PC-9 (cell line): Measurements from ENCODE around the gene WFDC13. TPM values are rescaled to one million over a fixed set of nuclear protein-coding genes. Genes with fewer than 3 reads are reported as not detected.
"Not testable (repeated sequence)": the region's sequence is repeated elsewhere in the genome, so short reads cannot be mapped to it uniquely, and the experiment has no call there.

Experiments used
- Bru-seq: library from RNA; stranded (reverse); fragments of 400-500 nt; gene quantifications from one replicate; lab custom pipeline; 2021; lab: Mats Ljungman, UMichigan
- BruChase-seq, 2 experiments: library from RNA; stranded (reverse); fragments of 400-500 nt; gene quantifications; one replicate each; lab custom pipeline; 2021; lab: Mats Ljungman, UMichigan
- BruUV-seq: library from RNA; stranded (reverse); fragments of 400-500 nt; replicated peaks from 2 replicates; lab custom pipeline; 2021; lab: Mats Ljungman, UMichigan
- CTCF ChIA-PET: fragments of 300-600 bp; sonication (Branson Sonifier 250); formaldehyde crosslinking; loops from one replicate; lab custom pipeline; 2022; ENCODE audit warnings: antibody characterized with exemption; lab: Charles Lee
- POLR2A ChIA-PET: fragments of 300-600 bp; sonication (Branson Sonifier 250); formaldehyde crosslinking; loops from one replicate; lab custom pipeline; 2022; ENCODE audit warnings: antibody characterized with exemption; ENCODE audit not compliant: unreplicated experiment; lab: Charles Lee
- DNase-seq, 2 experiments: peaks; one replicate each; pipeline versions ENCODE4 v3.0.0 to v3.0.0-alpha.2; 2015 to 2022; ENCODE audit warnings: mixed read lengths in 1 of 2
- H2AFZ ChIP-seq: fragments of 200-600 bp; sonication (generic); 2 replicates; pipeline ENCODE4 v1.8.1; 2017; ENCODE audit warnings: antibody characterized with exemption
- H3F3A ChIP-seq: fragments of 200-600 bp; sonication (generic); 2 replicates; pipeline ENCODE4 v1.8.1; 2017; ENCODE audit warnings: antibody characterized with exemption, mild to moderate bottlenecking, low read depth; ENCODE audit not compliant: insufficient read depth
- H3K27ac ChIP-seq: fragments of 200-600 bp; sonication (generic); 2 replicates; pipeline ENCODE4 v1.6.1; 2016; ENCODE audit warnings: mixed run types
- H3K27me3 ChIP-seq: fragments of 200-600 bp; sonication (generic); 2 replicates; pipeline ENCODE4 v1.6.1; 2016; ENCODE audit warnings: low read depth, mixed run types; ENCODE audit not compliant: insufficient read depth
- H3K36me3 ChIP-seq: fragments of 200-600 bp; sonication (generic); 2 replicates; pipeline ENCODE4 v1.6.1; 2016; ENCODE audit warnings: low read depth, mixed run types
- H3K4me1 ChIP-seq: fragments of 200-600 bp; sonication (generic); replicated peaks from 2 replicates; pipeline ENCODE4 v1.6.1; 2016; ENCODE audit warnings: mixed run types; ENCODE audit not compliant: insufficient read depth
- H3K4me2 ChIP-seq: fragments of 200-600 bp; sonication (generic); 2 replicates; pipeline ENCODE4 v1.6.1; 2017; ENCODE audit warnings: mixed run types
- H3K4me3 ChIP-seq: fragments of 200-600 bp; sonication (generic); 2 replicates; pipeline ENCODE4 v1.6.1; 2016; ENCODE audit warnings: mixed run types
- H3K79me2 ChIP-seq: fragments of 200-600 bp; sonication (generic); 2 replicates; pipeline ENCODE4 v1.6.1; 2017; ENCODE audit warnings: low read depth, mixed run types
- H3K9me2 ChIP-seq: fragments of 200-600 bp; sonication (generic); 2 replicates; pipeline ENCODE4 v1.8.1; 2017; ENCODE audit warnings: mild to moderate bottlenecking; ENCODE audit not compliant: insufficient read depth
- H3K9me3 ChIP-seq: fragments of 200-600 bp; sonication (generic); 2 replicates; pipeline ENCODE4 v1.8.1; 2016; ENCODE audit warnings: low read depth; ENCODE audit not compliant: insufficient read depth
- H4K20me1 ChIP-seq: fragments of 200-600 bp; sonication (generic); 2 replicates; pipeline ENCODE4 v1.8.1; 2017; ENCODE audit not compliant: insufficient read depth
- EZH2 ChIP-seq: fragments of 200-600 bp; sonication (generic); IDR thresholded peaks from 2 replicates; pipeline ENCODE4 v1.8.0; 2017; ENCODE audit warnings: antibody characterized with exemption, low read depth
- intact Hi-C: fragments of 100-400 bp; cut with micrococcal nuclease; formaldehyde crosslinking; loops from one replicate; pipeline ENCODE4 v1.10.0; 2022; ENCODE audit not compliant: unreplicated experiment
- long read RNA-seq: library from polyadenylated mRNA; stranded (forward); transcript quantifications from one replicate; pipeline ENCODE4 v2.0.0, GENCODE V29; 2022
- total RNA-seq: library from RNA; stranded (reverse); gene quantifications from 2 replicates; pipeline ENCODE4 v1.2.3, GENCODE V29; 2021
- TF ChIP-seq, protein P1 (sequence below): fragments of 200-600 bp; sonication (generic); conservative IDR thresholded peaks from 2 replicates; pipeline ENCODE4 v1.6.1; 2017; ENCODE audit warnings: mixed run types, antibody characterized with exemption, mild to moderate bottlenecking, moderate library complexity

The WFDC13 gene, protein sequence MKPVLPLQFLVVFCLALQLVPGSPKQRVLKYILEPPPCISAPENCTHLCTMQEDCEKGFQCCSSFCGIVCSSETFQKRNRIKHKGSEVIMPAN
- total RNA-seq: not detected in 2 replicates
- not detected for Bru-seq, nascent RNA
- not detected for BruChase-seq, experiment 1, labeled RNA remaining after a 2-hour chase
- BruChase-seq, experiment 2, labeled RNA remaining after a 6-hour chase: not detected
- long read RNA-seq, partial matches to known transcripts: 0 of 1 reads
- long read RNA-seq, other reads (novel, unspliced or antisense): 1 of 1 reads

DNA sequence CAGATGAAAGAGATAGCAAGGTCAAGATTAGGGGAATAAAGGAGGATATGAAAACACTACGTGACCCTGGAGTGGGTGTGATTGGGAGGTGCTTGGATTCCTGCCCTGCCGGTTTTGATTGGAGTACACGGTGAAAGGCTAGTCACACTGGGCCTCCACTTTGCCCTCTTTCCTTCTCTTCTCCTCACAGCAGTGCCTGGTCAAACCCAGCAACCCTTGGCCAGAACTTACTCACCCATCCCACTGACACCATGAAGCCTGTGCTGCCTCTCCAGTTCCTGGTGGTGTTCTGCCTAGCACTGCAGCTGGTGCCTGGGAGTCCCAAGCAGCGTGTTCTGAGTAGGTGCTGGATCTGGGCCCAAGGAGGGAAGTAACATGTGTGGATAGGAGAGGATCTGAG lies at the start of gene WFDC13:
Gene WFDC13 (plus strand): TSS at position 166 of the 400 bp plus-strand sequence. CDS start 86 bp downstream, at position 252.
- Histone ChIP-seq H3K4me2 (no peak within 1 kb of the TSS), H3K79me2 (no peaks in the 10 kb centered on the region), H2AFZ (no peak within 1 kb of the TSS), H3K9me2 (no peaks in the 10 kb centered on the region), H3K36me3 (no peaks in the 10 kb centered on the region), H4K20me1 (no peaks in the 10 kb centered on the region), H3K4me1 (peaks cover 7% of the 10 kb centered on the region; the same call in 1 of the 2 replicates), H3K4me3 (no peak within 1 kb of the TSS), H3K27ac (no peak within 1 kb of the TSS), H3K9me3 (peaks cover 2% of the 10 kb centered on the region; the same call in 1 of the 2 replicates), H3K27me3 (no peaks in the 10 kb centered on the region), H3F3A (peaks cover 5% of the 10 kb centered on the region; the same call in 1 of the 2 replicates)
- intact Hi-C loops: no loop called here
- CTCF ChIA-PET: no interaction called here
- POLR2A ChIA-PET: no interaction called here
- no TSS peak for BruUV-seq
- TF ChIP-seq EZH2: no peak
- TF ChIP-seq, protein P1, sequence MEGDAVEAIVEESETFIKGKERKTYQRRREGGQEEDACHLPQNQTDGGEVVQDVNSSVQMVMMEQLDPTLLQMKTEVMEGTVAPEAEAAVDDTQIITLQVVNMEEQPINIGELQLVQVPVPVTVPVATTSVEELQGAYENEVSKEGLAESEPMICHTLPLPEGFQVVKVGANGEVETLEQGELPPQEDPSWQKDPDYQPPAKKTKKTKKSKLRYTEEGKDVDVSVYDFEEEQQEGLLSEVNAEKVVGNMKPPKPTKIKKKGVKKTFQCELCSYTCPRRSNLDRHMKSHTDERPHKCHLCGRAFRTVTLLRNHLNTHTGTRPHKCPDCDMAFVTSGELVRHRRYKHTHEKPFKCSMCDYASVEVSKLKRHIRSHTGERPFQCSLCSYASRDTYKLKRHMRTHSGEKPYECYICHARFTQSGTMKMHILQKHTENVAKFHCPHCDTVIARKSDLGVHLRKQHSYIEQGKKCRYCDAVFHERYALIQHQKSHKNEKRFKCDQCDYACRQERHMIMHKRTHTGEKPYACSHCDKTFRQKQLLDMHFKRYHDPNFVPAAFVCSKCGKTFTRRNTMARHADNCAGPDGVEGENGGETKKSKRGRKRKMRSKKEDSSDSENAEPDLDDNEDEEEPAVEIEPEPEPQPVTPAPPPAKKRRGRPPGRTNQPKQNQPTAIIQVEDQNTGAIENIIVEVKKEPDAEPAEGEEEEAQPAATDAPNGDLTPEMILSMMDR: no peak
- no peak for DNase-seq

DNA sequence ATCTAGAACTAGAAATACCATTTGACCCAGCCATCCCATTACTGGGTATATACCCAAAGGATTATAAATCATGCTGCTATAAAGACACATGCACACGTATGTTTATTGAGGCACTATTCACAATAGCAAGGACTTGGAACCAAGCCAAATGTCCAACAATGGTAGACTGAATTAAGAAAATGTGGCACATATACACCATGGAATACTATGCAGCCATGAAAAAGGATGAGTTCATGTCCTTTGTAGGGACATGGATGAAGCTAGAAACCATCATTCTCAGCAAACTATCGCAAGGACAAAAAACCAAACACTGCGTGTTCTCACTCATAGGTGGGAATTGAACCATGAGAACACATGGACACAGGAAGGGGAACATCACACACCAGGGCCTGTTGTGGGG lies 44.8 kb upstream of the WFDC13 start:
- H3K9me2 ChIP-seq, H3K4me1 ChIP-seq, H3K27me3 ChIP-seq, H3F3A ChIP-seq, H3K79me2 ChIP-seq, H4K20me1 ChIP-seq, H3K4me3 ChIP-seq, H2AFZ ChIP-seq, POLR2A ChIA-PET, DNase-seq, H3K27ac ChIP-seq, H3K36me3 ChIP-seq, intact Hi-C loops, H3K4me2 ChIP-seq, CTCF ChIA-PET, BruUV-seq, H3K9me3 ChIP-seq: not testable (repeated sequence)

DNA sequence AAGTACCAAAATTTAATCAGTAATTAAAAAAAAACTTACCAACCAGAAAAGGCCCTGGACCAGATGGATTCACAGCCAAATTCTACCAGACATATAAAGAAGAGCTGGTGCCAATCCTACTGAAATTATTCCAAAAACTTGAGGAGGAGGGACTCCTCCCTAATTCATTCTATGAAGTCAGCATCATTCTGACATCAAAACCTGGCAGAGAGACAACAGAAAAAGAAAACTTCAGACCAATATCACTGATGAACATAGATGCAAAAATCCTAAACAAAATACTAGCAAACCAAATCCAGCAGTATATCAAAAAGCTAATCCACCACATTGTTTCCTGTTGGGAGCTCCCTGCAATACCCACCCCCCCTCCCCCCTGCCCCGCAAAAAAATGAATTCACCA lies 31.7 kb upstream of the WFDC13 start, which contains the start of gene WFDC11:
Gene WFDC11 (minus strand): TSS at position 101 of the 400 bp plus-strand sequence. CDS start 19,639 bp downstream, outside the sequence.
- Histone ChIP-seq H3K9me2 (no peaks in the 10 kb centered on the region), H3K4me3 (no peak within 1 kb of the TSS), H3K4me2 (no peak within 1 kb of the TSS), H3K36me3 (no peaks in the 10 kb centered on the region), H3K4me1 (no peaks in the 10 kb centered on the region), H3F3A (no peaks in the 10 kb centered on the region), H3K27me3 (no peaks in the 10 kb centered on the region; the same call in 1 of the 2 replicates), H3K79me2 (no peaks in the 10 kb centered on the region), H4K20me1 (no peaks in the 10 kb centered on the region), H2AFZ (no peak within 1 kb of the TSS), H3K9me3 (peaks cover 10% of the 10 kb centered on the region; the same call in 1 of the 2 replicates), H3K27ac (no peak within 1 kb of the TSS)
- no TSS peak for BruUV-seq
- intact Hi-C loops: loop anchor here (10.0 kb wide), 1 partner anchor 65 kb away; no protein-coding TSS in a partner anchor
- CTCF ChIA-PET: no interaction called here
- TF ChIP-seq EZH2: no peak
- TF ChIP-seq, protein P1: no peak
- POLR2A ChIA-PET: interaction anchor here (0.6 kb wide), 1 partner anchor 752 kb away, joined by 3 read pairs; no protein-coding TSS in a partner anchor
- no peak for DNase-seq
